Astrocyte (in vitro differentiated cells and primary cell): ENCODE results near the gene KDM5B. TPM values are rescaled to one million over a fixed set of nuclear protein-coding genes. Genes with fewer than 3 reads are reported as not detected.

Experiments used
- DNase-seq: peaks from one replicate; pipeline ENCODE4 v3.0.0-alpha.2; 2010; ENCODE audit warnings: low read depth
- FAIRE-seq: peaks from 2 replicates; lab custom pipeline; 2011; peaks lifted over from hg19 to GRCh38; lab: Jason Lieb, UNC
- H2AFZ ChIP-seq: 2 replicates; pipeline ENCODE4 v1.6.0; 2012; ENCODE audit warnings: low read depth, low read length, inconsistent platforms
- H3K27ac ChIP-seq: 2 replicates; pipeline ENCODE4 v1.5.1; 2011; ENCODE audit warnings: low read depth, low read length, inconsistent platforms
- H3K27me3 ChIP-seq: 2 replicates; pipeline ENCODE4 v1.6.0; 2011; ENCODE audit warnings: low read length, inconsistent platforms; ENCODE audit not compliant: insufficient read depth
- H3K36me3 ChIP-seq: 2 replicates; pipeline ENCODE4 v1.5.1; 2011; ENCODE audit warnings: low read length, inconsistent platforms; ENCODE audit not compliant: insufficient read depth
- H3K4me1 ChIP-seq: 2 replicates; pipeline ENCODE4 v1.5.1; 2011; ENCODE audit warnings: low read length, inconsistent platforms; ENCODE audit not compliant: insufficient read depth
- H3K4me2 ChIP-seq: 2 replicates; pipeline ENCODE4 v1.6.0; 2012; ENCODE audit warnings: low read length, inconsistent platforms
- H3K4me3 ChIP-seq: 2 replicates; pipeline ENCODE4 v1.5.1; 2011; ENCODE audit warnings: low read depth, mild to moderate bottlenecking, low read length, inconsistent platforms; ENCODE audit not compliant: insufficient read depth
- H3K79me2 ChIP-seq: 2 replicates; pipeline ENCODE4 v1.6.0; 2012; ENCODE audit warnings: mild to moderate bottlenecking, low read length, inconsistent platforms; ENCODE audit not compliant: insufficient read depth
- H3K9ac ChIP-seq: 2 replicates; pipeline ENCODE4 v1.6.0; 2012; ENCODE audit warnings: mild to moderate bottlenecking, low read length, inconsistent platforms
- H3K9me3 ChIP-seq: 2 replicates; pipeline ENCODE4 v1.5.1; 2012; ENCODE audit warnings: low read depth, mild to moderate bottlenecking, low read length, inconsistent platforms; ENCODE audit not compliant: insufficient read depth
- H4K20me1 ChIP-seq: 2 replicates; pipeline ENCODE4 v1.6.0; 2012; ENCODE audit warnings: low read length, inconsistent platforms; ENCODE audit not compliant: insufficient read depth
- H3K27ac Mint-ChIP-seq: one replicate; pipeline ENCODE4 v1.8.0; 2021; ENCODE audit warnings: mild to moderate bottlenecking, mixed read lengths; ENCODE audit not compliant: unreplicated experiment
- H3K27me3 Mint-ChIP-seq: one replicate; pipeline ENCODE4 v1.8.0; 2021; ENCODE audit warnings: low read depth, mixed read lengths; ENCODE audit not compliant: unreplicated experiment
- H3K36me3 Mint-ChIP-seq: one replicate; pipeline ENCODE4 v1.8.0; 2021; ENCODE audit warnings: low read depth, mixed read lengths; ENCODE audit not compliant: unreplicated experiment
- H3K4me1 Mint-ChIP-seq: one replicate; pipeline ENCODE4 v1.8.0; 2021; ENCODE audit warnings: low read depth, mixed read lengths; ENCODE audit not compliant: unreplicated experiment
- H3K4me3 Mint-ChIP-seq: one replicate; pipeline ENCODE4 v1.8.0; 2021; ENCODE audit warnings: mild to moderate bottlenecking, moderate library complexity, mixed read lengths; ENCODE audit not compliant: unreplicated experiment
- H3K9me3 Mint-ChIP-seq: one replicate; pipeline ENCODE4 v1.8.0; 2021; ENCODE audit warnings: mild to moderate bottlenecking, mixed read lengths; ENCODE audit not compliant: unreplicated experiment
- CTCF ChIP-seq: IDR thresholded peaks from 2 replicates; pipeline ENCODE4 v1.5.1; 2011; ENCODE audit warnings: low read depth, mild to moderate bottlenecking, inconsistent platforms, low read length, moderate library complexity; ENCODE audit not compliant: insufficient read depth
- EZH2 ChIP-seq: IDR thresholded peaks from 2 replicates; pipeline ENCODE4 v1.6.1; 2012; ENCODE audit warnings: mild to moderate bottlenecking, low read length, inconsistent platforms; ENCODE audit not compliant: insufficient read depth
- total RNA-seq: library from RNA; stranded (reverse); gene quantifications from 2 replicates; pipeline ENCODE4 v1.2.1, GENCODE V29; 2021

Gene KDM5B
- total RNA-seq, 1 donor from 2014 or later, result 182 TPM

GRCh38 chr1:202689493-202690342 lies 118.5 kb downstream of the KDM5B start:
- DNase-seq (no peak), FAIRE-seq (no peak)
- Histone ChIP-seq H3K79me2 (no peaks in the 10 kb centered on the region), H3K27me3 (peaks cover 46% of the 10 kb centered on the region), H2AFZ (no peak overlapping the region), H3K9me3 (no peaks in the 10 kb centered on the region), H3K27ac (no peak overlapping the region), H3K9ac (no peak overlapping the region), H4K20me1 (peaks cover 3% of the 10 kb centered on the region), H3K36me3 (no peaks in the 10 kb centered on the region), H3K4me3 (no peak overlapping the region), H3K4me2 (no peak overlapping the region), H3K4me1 (no peaks in the 10 kb centered on the region)
- Mint-ChIP-seq H3K27me3 (peaks cover 74% of the 10 kb centered on the region), H3K36me3 (no peaks in the 10 kb centered on the region), H3K4me1 (peaks cover 8% of the 10 kb centered on the region), H3K9me3 (no peaks in the 10 kb centered on the region), H3K4me3 (no peak overlapping the region), H3K27ac (no peak overlapping the region)
- TF ChIP-seq CTCF, result no peak
- TF ChIP-seq EZH2, result no peak

DNA sequence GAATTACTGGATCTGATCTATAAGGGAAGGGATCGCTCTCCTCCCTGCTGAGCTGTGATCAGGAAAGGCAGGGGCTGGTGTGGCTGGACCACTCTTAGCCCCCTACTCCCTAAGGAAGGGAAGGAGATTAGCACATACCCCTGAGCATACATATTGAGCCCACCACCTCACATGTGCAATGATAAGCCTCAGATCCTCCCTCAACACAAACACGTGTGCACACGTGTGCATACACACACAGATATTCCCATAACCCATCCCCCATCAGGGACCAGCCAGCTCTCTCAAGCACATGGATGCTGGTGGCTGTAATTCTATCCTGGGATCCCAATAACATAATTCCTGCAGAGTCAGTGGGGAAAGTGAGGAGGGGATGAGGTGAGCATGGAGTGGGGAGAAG lies 119.1 kb downstream of the KDM5B start:
- Histone ChIP-seq H3K9me3 (no peaks in the 10 kb centered on the region), H4K20me1 (peaks cover 3% of the 10 kb centered on the region), H3K36me3 (no peaks in the 10 kb centered on the region), H3K4me1 (no peaks in the 10 kb centered on the region), H2AFZ (no peak overlapping the region), H3K4me3 (no peak overlapping the region), H3K9ac (no peak overlapping the region), H3K79me2 (no peaks in the 10 kb centered on the region), H3K27me3 (peaks cover 50% of the 10 kb centered on the region), H3K4me2 (no peak overlapping the region), H3K27ac (no peak overlapping the region)
- no peak for DNase-seq
- H3K4me1 Mint-ChIP-seq, result peaks cover 12% of the 10 kb centered on the region
- TF ChIP-seq CTCF, result no peak
- no peak for TF ChIP-seq EZH2
- no peaks in the 10 kb centered on the region for H3K9me3 Mint-ChIP-seq
- no peak overlapping the region for H3K4me3 Mint-ChIP-seq
- H3K36me3 Mint-ChIP-seq, result no peaks in the 10 kb centered on the region
- H3K27ac Mint-ChIP-seq, result no peak overlapping the region
- no peak for FAIRE-seq
- H3K27me3 Mint-ChIP-seq, result peaks cover 69% of the 10 kb centered on the region

- Mint-ChIP-seq H3K4me1 (peaks cover 12% of the 10 kb centered on the region), H3K36me3 (no peaks in the 10 kb centered on the region), H3K4me3 (no peak overlapping the region), H3K27ac (no peak overlapping the region), H3K9me3 (no peaks in the 10 kb centered on the region), H3K27me3 (peaks cover 62% of the 10 kb centered on the region)
- Histone ChIP-seq H3K4me3 (no peak overlapping the region), H3K36me3 (no peaks in the 10 kb centered on the region), H3K27me3 (peaks cover 50% of the 10 kb centered on the region), H3K79me2 (no peaks in the 10 kb centered on the region), H3K4me2 (no peak overlapping the region), H3K27ac (no peak overlapping the region), H2AFZ (no peak overlapping the region), H3K9me3 (no peaks in the 10 kb centered on the region), H4K20me1 (peaks cover 3% of the 10 kb centered on the region), H3K4me1 (no peaks in the 10 kb centered on the region), H3K9ac (no peak overlapping the region)
- peak; percentile 12 for DNase-seq
- no peak for FAIRE-seq
- TF ChIP-seq CTCF, result no peak
- TF ChIP-seq EZH2, result no peak
Measured at GRCh38 chr1:202688401-202688800, 119.8 kb downstream of the KDM5B start.
